Measurements from ENCODE around the gene C21orf58. TPM values are rescaled to one million over a fixed set of nuclear protein-coding genes. Genes with fewer than 3 reads are reported as not detected.
A peak's percentile ranks its signal among the peaks of the same experiment; 100 is the strongest.

The C21orf58 gene
- total RNA-seq, 1 donor from 2014 or later = 2.9 TPM

DNA sequence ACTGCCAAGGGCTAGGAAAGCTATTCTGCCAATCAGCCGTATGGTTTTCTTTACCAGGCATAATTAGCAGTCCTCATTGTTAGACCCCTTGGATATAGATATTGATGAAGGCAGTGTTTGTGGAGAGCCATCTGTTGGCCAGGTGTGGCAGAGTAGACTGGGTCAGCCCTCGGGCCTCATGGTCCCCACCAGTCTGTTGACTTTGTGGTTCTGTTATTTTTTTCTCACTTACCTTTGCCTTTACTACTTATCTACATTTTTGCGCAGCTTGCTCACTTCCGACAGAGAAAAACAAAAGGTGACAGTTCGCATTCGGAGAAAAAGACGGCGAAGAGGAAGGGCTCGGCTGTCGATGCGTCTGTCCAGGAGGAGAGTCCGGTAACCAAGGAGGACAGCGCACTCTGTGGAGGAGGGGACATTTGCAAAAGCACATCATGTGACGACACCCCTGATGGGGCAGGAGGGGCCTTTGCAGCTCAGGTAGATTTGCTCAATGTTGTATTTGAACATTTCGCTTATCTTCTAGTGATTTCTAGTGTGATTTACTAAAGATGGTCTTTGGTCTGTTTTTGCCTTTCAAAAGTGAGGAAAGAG is 2.5 kb upstream of the C21orf58 start:
- DNase-seq (ENCODE audit: extremely low spot score in 2 of 2) = no peak
- intact Hi-C loops (cut with DNase I) = loop anchor here (10.0 kb wide), 1 partner anchor 351 kb away; no protein-coding TSS in a partner anchor
- Histone ChIP-seq H3K36me3 (peaks cover 0 to 19% of the 10 kb centered on the region in 2 donors), H3K9me3 (no peaks in the 10 kb centered on the region), H3K27ac (no peak overlapping the region), H3K4me3 (no peak overlapping the region), H3K27me3 (no peaks in the 10 kb centered on the region), H3K4me1 (peaks cover 34% of the 10 kb centered on the region)
- TF ChIP-seq POLR2AphosphoS5 (IDR thresholded peaks at IDR 0.05; ENCODE audit: insufficient read depth in 1 of 2, low read depth in 1 of 2) = no peak

GRCh38 chr21:46325073-46325912 is 1.6 kb upstream of the C21orf58 start:
- no peak for DNase-seq (ENCODE audit: extremely low spot score in 2 of 2)
- TF ChIP-seq POLR2A (IDR thresholded peaks at IDR 0.05) (no peak), CTCF (IDR thresholded peaks at IDR 0.05) (no peak), POLR2AphosphoS5 (IDR thresholded peaks at IDR 0.05; ENCODE audit: insufficient read depth in 1 of 2, low read depth in 1 of 2) (no peak)
- peak overlapping the region; percentile 99 for H3K27ac ChIP-seq
- H3K4me1 ChIP-seq = peaks cover 34% of the 10 kb centered on the region
- no peaks in the 10 kb centered on the region for H3K9me3 ChIP-seq
- no peaks in the 10 kb centered on the region for H3K27me3 ChIP-seq
- peak overlapping the region; percentile 89 to 98 for H3K4me3 ChIP-seq
- intact Hi-C loops (cut with DNase I) = loop anchor here (10.0 kb wide), 1 partner anchor 350 kb away; no protein-coding TSS in a partner anchor
- peaks cover 0 to 19% of the 10 kb centered on the region in 2 donors for H3K36me3 ChIP-seq

GRCh38 chr21:46324390-46325072 is 861 bp upstream of the C21orf58 start:
- H3K4me3 ChIP-seq = peak overlapping the region; percentile 89 to 98
- peaks cover 34% of the 10 kb centered on the region for H3K4me1 ChIP-seq
- TF ChIP-seq POLR2AphosphoS5 (IDR thresholded peaks at IDR 0.05; ENCODE audit: insufficient read depth in 1 of 2, low read depth in 1 of 2) = peak in 1 of 2 donors; percentile 43
- peak in 1 of 2 donors; percentile 36 for TF ChIP-seq POLR2A (IDR thresholded peaks at IDR 0.05)
- TF ChIP-seq CTCF (IDR thresholded peaks at IDR 0.05) = no peak
- no peaks in the 10 kb centered on the region for H3K27me3 ChIP-seq
- H3K36me3 ChIP-seq = peaks cover 0 to 11% of the 10 kb centered on the region in 2 donors
- no peaks in the 10 kb centered on the region for H3K9me3 ChIP-seq
- intact Hi-C loops (cut with DNase I) = loop anchor here (10.0 kb wide), 1 partner anchor 350 kb away; no protein-coding TSS in a partner anchor
- peak overlapping the region; percentile 99 for H3K27ac ChIP-seq
- peak in 1 of 2 donors; percentile 87 for DNase-seq (ENCODE audit: extremely low spot score in 2 of 2)

DNA sequence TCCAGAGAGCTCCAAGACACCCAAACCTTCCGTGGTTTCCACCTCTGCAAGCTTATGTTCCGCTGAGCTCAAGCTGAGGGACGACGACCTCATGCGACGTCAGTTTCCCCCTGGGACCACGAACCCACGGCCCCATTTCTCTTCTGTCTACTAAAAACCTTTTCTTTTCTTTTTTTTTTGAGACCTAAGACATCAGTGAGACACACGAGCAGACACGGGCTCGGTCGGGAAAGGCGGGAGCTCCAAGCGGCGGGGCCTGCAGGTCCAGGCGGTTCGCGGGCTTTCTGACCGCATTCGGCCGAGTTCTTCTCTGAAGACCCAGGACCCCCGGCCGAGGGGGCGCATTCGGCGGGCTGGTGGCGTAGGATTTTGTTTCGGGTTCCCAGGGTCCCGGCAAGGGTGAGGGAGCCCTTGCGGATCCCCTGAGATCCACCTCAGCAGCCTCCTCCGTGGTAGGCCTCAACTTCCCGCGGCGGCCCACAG is 402 bp downstream of the C21orf58 start:
- Histone ChIP-seq H3K9me3 (no peaks in the 10 kb centered on the region), H3K4me3 (peak overlapping the region; percentile 89 to 98), H3K36me3 (peaks cover 0 to under 1% of the 10 kb centered on the region in 2 donors), H3K27me3 (no peaks in the 10 kb centered on the region), H3K27ac (no peak overlapping the region), H3K4me1 (peaks cover 34% of the 10 kb centered on the region)
- intact Hi-C loops (cut with DNase I) = loop anchor here (10.0 kb wide), 1 partner anchor 348 kb away; no protein-coding TSS in a partner anchor
- no peak for DNase-seq (ENCODE audit: extremely low spot score in 2 of 2)
- TF ChIP-seq POLR2AphosphoS5 (IDR thresholded peaks at IDR 0.05; ENCODE audit: insufficient read depth in 1 of 2, low read depth in 1 of 2) = no peak
- TF ChIP-seq POLR2A (IDR thresholded peaks at IDR 0.05) = no peak
- TF ChIP-seq CTCF (IDR thresholded peaks at IDR 0.05) = no peak
